DOHH2 (cell line): Measurements from ENCODE around the gene CADPS.

Experiments used
- EZH2phosphoT487 ChIP-seq: fragments of 200-600 bp; sonication (generic); IDR thresholded peaks from 2 replicates; pipeline ENCODE4 v1.6.1; 2017; ENCODE audit warnings: borderline replicate concordance, mild to moderate bottlenecking, antibody characterized with exemption, low read length, moderate library complexity, mixed read lengths
- TF ChIP-seq, protein P1 (sequence below): fragments of 200-600 bp; sonication (generic); IDR thresholded peaks from one replicate; pipeline ENCODE4 v1.5.1; 2014; ENCODE audit warnings: antibody characterized with exemption, mild to moderate bottlenecking, low read depth, low read length; ENCODE audit not compliant: poor library complexity, severe bottlenecking

DNA sequence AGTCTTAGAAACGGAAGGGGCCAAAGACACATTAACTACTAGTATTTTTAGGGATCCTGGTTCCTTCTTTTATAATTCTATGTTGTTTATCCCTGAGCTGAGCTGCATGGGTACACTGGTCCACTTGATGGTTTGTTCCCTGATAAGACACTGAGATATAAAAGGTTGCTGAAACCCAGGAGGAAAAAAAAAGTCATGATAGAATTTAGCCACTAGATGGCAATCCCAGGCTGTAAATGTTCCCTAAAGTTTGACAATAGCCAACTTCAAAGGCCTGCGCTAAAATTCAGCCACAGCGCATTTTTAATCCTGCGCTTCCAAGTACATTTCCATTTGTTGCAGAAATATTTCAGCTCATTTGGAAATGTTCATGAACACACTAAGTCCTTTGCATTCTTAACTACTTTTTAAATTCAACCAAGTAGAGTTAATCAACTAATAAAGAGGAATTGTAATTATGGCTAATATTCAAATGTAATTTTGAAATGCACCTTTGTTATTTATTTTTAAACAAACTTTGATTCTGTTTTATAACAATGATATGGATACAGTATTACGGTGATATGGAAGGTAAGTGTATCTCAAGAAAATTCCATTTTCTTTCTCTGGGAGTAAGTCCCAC, 252.6 kb downstream of the CADPS start:
- TF ChIP-seq EZH2phosphoT487: no peak
- TF ChIP-seq, protein P1, sequence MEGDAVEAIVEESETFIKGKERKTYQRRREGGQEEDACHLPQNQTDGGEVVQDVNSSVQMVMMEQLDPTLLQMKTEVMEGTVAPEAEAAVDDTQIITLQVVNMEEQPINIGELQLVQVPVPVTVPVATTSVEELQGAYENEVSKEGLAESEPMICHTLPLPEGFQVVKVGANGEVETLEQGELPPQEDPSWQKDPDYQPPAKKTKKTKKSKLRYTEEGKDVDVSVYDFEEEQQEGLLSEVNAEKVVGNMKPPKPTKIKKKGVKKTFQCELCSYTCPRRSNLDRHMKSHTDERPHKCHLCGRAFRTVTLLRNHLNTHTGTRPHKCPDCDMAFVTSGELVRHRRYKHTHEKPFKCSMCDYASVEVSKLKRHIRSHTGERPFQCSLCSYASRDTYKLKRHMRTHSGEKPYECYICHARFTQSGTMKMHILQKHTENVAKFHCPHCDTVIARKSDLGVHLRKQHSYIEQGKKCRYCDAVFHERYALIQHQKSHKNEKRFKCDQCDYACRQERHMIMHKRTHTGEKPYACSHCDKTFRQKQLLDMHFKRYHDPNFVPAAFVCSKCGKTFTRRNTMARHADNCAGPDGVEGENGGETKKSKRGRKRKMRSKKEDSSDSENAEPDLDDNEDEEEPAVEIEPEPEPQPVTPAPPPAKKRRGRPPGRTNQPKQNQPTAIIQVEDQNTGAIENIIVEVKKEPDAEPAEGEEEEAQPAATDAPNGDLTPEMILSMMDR: peak; percentile 69
